Measurements from ENCODE around the gene SH3GLB1.

- TF ChIP-seq CTCF (IDR thresholded peaks at IDR 0.05; ENCODE audit: control extremely low read depth in 1 of 3, insufficient read depth in 1 of 3, low read depth in 1 of 3, low read length in 3 of 3): no peak
- no peak for TF ChIP-seq MAFK (IDR thresholded peaks at IDR 0.05; ENCODE audit: low read depth, low read length)
- no peak for TF ChIP-seq CEBPB (IDR thresholded peaks at IDR 0.05; ENCODE audit: low read depth, low read length)
- no peak for TF ChIP-seq USF2 (IDR thresholded peaks at IDR 0.05; ENCODE audit: low read length)
- no peak for TF ChIP-seq YY1 (IDR thresholded peaks at IDR 0.05; ENCODE audit: low read depth, low read length)
- no peak for TF ChIP-seq TAF7 (optimal IDR thresholded peaks at IDR 0.05; ENCODE audit: borderline replicate concordance, low read depth, low read length)
- TF ChIP-seq TAF1 (IDR thresholded peaks at IDR 0.05; ENCODE audit: low read depth, low read length): no peak
- no peak for TF ChIP-seq RNF2 (IDR thresholded peaks at IDR 0.05; ENCODE audit: borderline replicate concordance, low read depth, low read length, missing control alignments, poor library complexity, severe bottlenecking)
- TF ChIP-seq CHD1 (IDR thresholded peaks at IDR 0.05; ENCODE audit: low read depth, low read length): no peak
- no peak for TF ChIP-seq ATF2 (IDR thresholded peaks at IDR 0.05; ENCODE audit: low read length)
- no peak for TF ChIP-seq FOSL1 (IDR thresholded peaks at IDR 0.05; ENCODE audit: insufficient read depth, low read depth, low read length)
- no peak for TF ChIP-seq GABPA (IDR thresholded peaks at IDR 0.05; ENCODE audit: borderline replicate concordance, insufficient read depth, low read length)
- TF ChIP-seq EP300 (IDR thresholded peaks at IDR 0.05; ENCODE audit: borderline replicate concordance in 1 of 2, low read depth in 2 of 2, low read length in 2 of 2): no peak
These were observed 58.0 kb downstream of the SH3GLB1 start for GRCh38 chr1:86762336-86762735.
